Stimulated activated CD8-positive, alpha-beta memory T cell treated with anti-CD3 and anti-CD28 coated beads, Interleukin-7, amount 100 ng/mL, for 4 hours (primary cell): Measurements from ENCODE around the gene HEATR1.
A peak's percentile ranks its signal among the peaks of the same experiment; 100 is the strongest.
"Not testable (repeated sequence)": the region's sequence is repeated elsewhere in the genome, so short reads cannot be mapped to it uniquely, and the experiment has no call there.

Experiments used
- DNase-seq, 2 donors: peaks; one replicate each; pipeline ENCODE4 v3.0.0-alpha.2; 2020; ENCODE audit warnings: low read depth in 2 of 2

Gene HEATR1

DNA sequence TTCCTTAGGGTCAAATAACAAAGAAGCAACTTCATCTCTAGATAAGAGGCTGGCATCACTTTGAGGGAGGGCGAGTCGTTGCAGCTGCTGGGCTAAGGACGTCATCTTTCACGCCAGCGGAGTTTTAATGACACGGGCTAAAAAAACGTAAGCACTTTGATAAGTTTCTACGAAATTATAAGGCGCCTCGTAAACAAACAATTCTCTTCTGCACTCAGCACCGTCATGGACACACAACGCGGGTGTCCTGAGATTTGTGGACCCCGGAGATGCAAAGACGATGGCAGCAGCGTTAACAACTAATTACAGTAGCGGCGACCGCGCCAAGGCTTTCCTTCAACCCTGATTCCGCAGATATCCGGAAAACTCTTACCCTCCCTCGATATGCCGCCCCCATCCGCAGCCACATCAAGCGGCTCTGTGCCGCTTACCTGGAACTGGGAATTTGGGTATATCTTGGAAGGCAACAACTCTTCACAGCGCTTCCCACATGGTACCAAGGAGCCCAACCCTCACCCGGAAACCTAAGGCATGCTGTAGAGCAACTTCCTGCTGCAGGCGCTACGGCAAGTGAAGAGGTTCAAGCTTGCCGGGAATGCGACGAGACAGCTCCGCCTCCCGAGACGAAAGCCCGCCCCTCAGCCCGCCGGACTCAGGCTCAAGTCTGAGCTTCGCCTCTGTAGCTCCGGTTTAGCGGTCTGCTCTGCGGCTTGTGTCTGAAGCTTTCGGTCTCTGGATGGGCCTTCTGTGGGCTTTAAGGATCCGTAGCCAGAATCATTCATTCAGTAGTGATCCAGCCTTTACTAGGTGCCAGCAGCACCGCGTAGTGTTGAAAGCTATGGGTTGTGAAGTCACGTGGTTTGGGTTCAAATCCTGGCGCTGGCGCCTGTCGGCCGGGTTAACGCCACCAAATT is at the start of gene HEATR1:
HEATR1 (minus strand) TSS at position 526 of the 914 bp plus-strand sequence; CDS start at position 105, 421 bp downstream.
- peak; percentile 79 to 81 for DNase-seq

- DNase-seq, result no peak
Observed at GRCh38 chr1:236645016-236645680, 40.8 kb upstream of the HEATR1 start.

DNA sequence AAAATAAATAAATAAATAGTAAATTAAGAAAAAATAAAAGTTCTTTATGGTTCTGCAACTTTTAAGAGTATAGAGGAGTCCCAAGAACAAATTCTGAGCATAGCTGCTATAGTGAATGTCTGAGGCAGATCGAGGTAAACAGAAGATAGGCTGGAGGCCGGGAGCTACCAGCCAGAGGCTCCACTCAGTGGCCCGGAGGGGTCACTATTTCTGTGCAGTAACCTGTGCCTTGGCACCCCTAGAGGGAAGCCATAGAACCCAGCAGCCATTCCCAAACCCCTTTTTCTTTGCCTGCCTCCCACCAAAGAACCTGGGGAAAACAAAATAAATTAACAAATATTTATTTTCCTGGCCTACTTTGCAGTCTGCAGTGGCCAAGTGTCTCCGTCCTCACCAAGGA is 38.4 kb upstream of the HEATR1 start:
- DNase-seq, result no peak

DNA sequence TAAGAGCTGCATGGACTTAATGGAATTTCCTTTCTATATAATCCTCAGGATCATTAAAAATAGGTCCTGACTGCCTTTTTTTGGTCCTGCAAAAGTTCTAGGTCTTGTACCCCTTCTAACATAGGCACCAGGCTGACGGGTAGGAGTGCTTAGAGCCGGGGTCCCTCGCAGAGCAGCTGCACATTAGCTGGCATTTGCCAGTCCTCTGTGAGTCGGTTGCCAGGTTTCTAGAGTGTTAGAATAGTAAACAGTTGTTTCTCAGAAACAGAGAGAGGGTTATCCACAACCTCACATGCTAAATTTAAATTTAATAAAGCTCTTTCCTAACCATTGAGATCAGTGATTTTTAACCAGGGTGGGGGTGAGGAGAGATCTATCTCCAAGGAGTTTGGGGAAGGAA is 35.4 kb upstream of the HEATR1 start:
- DNase-seq, result no peak

- no peak for DNase-seq
Observed at GRCh38 chr1:236638945-236639344, 34.6 kb upstream of the HEATR1 start.

DNA sequence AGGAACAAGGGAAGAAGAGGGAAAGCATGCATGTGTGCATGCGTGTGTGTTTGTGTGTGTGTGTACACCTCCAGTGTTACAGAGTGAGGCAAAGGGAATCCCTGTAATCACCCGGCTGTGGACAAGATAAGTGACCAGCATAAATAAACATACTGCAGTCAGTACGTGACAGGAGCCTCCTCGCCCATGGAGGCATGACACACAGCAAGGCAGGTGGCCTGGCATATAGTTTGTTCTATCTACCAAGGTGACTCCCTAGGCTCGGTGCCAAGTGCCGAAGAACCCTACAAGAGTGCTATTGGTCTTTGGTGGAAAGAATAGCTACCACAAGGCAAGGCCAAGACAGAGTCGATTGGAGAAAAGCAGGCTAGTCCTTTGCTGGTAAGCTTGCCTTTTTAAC is 31.7 kb upstream of the HEATR1 start:
- DNase-seq, result no peak

DNA sequence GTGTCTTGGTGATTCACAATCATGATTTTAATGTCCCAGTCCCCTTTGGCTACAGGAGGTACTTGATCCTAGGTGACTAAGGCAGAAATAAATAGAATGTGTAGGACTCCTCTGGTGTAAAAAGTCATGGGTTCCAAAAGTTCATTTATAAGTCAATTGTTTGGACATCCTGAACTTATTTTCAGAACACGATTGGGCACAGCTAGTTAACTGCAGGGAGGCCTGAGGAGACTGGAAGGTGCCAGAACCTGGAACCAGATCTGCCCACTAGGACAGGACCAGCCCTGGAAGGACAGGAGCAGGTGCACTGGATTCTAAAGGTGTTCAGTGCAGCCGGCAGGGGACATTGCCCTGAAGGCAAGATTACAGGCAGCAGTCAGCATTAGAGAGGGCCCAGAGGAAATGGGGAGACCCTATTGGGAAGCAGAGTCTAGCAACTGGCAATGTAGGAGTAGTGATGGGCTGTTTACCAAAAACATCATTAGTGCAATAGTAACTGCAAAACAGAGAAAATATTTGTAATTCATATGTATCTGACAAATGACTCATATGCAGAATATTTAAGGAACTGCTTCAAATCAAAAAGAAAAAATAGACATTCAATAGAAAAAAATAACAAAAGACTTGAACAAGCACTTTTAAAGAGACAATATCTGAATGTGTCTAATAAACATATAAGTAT is 23.6 kb upstream of the HEATR1 start:
- DNase-seq, result no peak

DNA sequence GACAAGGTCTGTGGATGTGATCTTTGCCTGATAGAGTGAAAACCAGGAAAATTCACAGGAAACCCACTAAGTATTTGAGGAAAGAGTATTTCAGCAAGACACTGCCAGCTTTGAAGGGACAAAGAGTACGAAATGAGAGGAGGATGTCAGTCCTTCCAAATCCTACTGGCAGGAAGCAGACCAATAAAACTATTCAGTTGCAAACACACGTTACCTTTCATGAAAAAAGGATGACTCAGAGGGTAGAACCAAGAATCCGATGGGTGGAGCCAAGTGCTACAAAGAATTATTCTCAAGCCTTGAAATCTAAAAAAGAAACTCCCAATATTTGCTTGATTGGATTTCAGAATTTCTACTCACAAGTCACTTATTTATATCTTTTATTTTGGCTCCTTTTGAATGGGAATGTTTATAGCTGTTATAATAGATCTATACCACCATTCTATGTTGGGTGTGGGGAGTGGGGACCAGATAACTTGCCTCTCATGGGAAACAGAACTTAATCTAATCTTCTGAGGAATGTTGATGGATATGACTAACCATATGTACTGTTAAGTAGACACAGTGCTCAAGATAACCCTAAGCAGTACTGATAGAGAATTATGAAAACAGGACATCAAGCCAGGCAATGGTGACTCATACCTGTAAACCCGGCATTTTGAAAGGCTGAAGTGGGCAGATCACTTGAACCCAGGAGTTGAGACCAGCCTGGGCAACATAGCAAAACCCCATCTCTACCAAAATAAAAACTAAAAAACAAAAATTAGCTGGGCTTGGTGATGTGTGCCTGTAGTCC is 19.3 kb upstream of the HEATR1 start:
- no peak for DNase-seq

GRCh38 chr1:236622407-236622806 is 18.1 kb upstream of the HEATR1 start:
- no peak for DNase-seq

DNA sequence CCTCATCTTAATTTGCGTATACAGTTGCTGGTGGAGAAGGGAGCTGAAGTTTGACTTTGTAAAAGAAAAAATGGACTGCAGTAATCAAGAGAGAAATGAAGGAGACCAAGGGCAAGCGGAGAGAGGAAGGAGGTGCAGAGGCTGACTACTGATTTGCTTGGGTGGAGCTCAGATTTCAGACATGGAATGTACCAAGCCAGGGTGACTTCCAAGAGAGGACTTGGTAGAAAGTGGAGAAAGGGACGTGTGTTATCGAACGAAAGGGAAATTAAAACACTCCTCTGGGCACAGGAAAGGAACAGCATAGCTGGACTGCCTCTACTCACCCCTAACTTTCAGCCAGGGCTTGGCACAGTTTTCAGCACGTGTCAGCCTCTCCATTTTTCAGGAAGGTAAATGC is 15.1 kb upstream of the HEATR1 start:
- no peak for DNase-seq

GRCh38 chr1:236618507-236618906 is 14.2 kb upstream of the HEATR1 start:
- DNase-seq, result no peak

- no peak for DNase-seq
Observed at GRCh38 chr1:236615399-236616148, 11.3 kb upstream of the HEATR1 start.

GRCh38 chr1:236612349-236612748 is 8.0 kb upstream of the HEATR1 start:
- DNase-seq, result no peak

GRCh38 chr1:236608930-236609726 is 4.8 kb upstream of the HEATR1 start:
- DNase-seq, result no peak

GRCh38 chr1:236607597-236607996 is 3.3 kb upstream of the HEATR1 start:
- not testable (repeated sequence) for DNase-seq

DNA sequence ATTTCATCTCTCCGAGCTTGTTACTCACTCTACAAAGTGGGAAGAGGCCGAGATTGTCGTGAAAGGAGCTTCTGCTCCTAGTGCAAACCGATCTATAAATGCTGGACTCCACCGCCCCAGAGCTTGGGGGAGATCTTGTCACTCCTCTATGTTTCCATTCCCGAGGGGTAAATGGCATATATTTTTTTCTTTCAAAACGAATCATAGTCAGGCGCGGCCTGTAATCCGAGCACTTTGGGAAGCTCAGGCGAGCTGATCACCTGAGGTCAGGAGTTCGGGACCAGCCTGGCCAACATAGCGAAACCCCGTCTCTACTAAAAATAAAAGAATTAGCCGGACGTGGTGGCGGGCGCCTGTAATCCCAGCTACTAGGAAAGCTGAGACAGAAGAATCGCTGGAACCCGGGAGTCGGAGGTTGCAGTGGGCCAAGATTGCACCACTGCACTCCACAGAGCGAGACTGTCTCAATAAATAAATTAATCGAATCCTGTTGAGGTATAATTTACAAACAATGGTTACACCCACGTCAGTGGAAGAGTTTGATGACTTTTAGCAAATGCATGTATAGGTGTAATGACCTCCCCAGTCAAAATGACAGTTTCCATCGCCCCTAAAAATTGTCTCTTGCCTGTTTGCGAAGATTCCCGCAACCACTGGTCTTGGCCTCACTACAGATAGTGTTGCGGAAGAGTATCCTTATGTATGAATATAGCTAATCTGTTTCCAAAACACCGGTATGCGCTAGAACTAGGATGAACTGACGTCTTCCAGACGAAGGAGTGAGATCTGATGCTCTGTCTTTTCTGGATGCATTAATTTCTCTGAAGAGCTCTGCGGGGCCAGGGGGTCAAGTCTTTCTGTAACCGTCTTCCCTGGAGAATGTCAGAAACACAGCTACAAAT is 840 bp upstream of the HEATR1 start:
- DNase-seq, result no peak

GRCh38 chr1:236602171-236602570 is 2.1 kb downstream of the HEATR1 start:
- DNase-seq, result no peak

DNA sequence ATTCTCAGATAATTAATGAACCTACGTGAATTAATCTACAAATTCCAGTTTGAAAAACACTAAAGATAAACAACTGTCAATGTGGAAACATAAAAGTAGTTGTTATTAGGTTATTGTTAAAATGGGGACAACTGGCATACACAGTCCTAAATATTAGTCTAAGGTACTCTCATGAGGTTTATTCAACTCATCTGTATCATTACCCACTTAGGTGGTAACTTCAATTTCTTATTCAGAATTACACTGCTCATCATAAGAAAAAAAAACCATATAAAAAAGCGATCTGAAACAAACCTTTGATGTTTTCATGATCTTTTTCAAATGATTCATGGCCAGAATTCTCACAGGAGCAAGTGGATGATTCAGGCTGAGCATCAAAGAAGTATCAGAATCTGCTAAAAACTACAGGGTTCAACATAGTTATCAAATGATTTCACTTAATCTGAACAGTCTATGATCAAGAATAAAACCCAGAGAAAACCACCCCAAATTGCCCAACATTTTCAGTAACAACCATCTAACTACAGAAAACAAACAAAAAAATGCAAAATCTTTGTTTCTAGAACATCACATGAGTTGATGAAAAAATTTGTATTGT is 13.7 kb downstream of the HEATR1 start:
- no peak for DNase-seq

GRCh38 chr1:236589531-236589930 is 14.8 kb downstream of the HEATR1 start:
- no peak for DNase-seq
